WI38 (cell line): ENCODE results near the gene EPM2AIP1.
"Not testable (repeated sequence)": the region's sequence is repeated elsewhere in the genome, so short reads cannot be mapped to it uniquely, and the experiment has no call there.

Experiments
- H3K4me3 ChIP-seq: 2 replicates; pipeline ENCODE4 v1.5.1; 2011; ENCODE audit warnings: low read depth, mild to moderate bottlenecking, control low read depth, low read length
- CTCF ChIP-seq: IDR thresholded peaks from 2 replicates; pipeline ENCODE4 v1.5.1; 2012; ENCODE audit warnings: low read depth, mild to moderate bottlenecking, control low read depth, low read length

The EPM2AIP1 gene

DNA sequence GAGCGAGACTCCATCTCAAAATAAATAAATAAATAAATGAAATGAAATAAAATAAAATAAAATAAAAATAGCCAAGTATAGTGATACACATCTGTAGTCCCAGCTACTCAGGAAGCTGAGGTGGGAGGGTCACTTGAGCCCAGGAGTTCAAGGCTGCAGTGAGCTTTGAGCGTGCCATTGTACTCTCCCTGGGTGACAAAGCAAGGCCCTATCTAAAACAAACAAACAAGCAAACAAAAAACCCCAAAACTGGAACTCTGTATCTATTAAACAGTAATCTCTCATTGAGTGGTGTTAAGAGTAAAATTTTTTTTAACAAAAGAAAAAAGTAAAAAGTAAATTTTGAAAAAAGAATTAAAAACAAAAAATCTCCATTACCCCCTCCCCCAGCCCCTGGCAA is 20.8 kb downstream of the EPM2AIP1 start:
- no peak overlapping the region for H3K4me3 ChIP-seq
- no peak for TF ChIP-seq CTCF

- no peak overlapping the region for H3K4me3 ChIP-seq
- TF ChIP-seq CTCF = no peak
Observed at GRCh38 chr3:36969540-36970432, 23.1 kb downstream of the EPM2AIP1 start.

GRCh38 chr3:36969085-36969484 is 23.8 kb downstream of the EPM2AIP1 start:
- TF ChIP-seq CTCF = no peak
- H3K4me3 ChIP-seq = no peak overlapping the region

- H3K4me3 ChIP-seq = no peak overlapping the region
- no peak for TF ChIP-seq CTCF
Observed at GRCh38 chr3:36965440-36965839, 27.5 kb downstream of the EPM2AIP1 start.

DNA sequence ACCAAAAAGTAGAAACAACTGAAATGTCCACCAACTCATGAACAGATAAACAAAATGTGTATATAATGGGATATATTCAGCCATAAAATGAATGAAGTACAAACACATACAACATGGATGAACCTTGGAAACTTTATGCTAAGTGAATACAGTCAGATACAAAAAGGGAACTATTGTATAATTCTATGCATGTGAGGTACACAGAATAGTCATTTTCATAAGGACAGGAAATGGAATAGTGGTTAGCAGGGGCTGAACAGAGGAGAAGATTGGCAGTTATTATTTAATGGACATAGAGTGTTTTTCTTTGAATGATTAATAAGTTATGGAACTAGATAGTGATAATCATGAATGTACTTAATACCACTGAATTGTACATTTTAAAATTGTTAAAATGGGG is 28.1 kb downstream of the EPM2AIP1 start:
- no peak for TF ChIP-seq CTCF
- no peak overlapping the region for H3K4me3 ChIP-seq

DNA sequence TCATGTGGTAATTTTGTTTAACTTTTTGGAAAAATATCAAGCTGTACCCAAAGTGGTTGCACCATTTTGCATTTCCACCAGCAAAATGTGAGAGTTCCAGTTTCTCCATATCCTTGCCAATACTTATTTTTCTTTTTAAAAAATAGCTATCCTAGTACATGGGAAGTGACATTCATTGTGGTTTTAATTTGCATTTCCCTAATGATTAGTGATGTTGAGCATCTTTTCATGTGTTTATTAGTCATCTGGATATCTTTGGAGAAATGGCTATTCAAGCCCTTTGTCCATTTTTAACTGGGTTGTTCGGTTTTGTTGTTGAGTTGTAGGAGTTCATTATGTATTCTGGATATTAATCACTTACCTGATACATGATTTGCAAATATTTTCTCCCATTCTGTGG is 28.6 kb downstream of the EPM2AIP1 start:
- TF ChIP-seq CTCF = no peak
- no peak overlapping the region for H3K4me3 ChIP-seq

DNA sequence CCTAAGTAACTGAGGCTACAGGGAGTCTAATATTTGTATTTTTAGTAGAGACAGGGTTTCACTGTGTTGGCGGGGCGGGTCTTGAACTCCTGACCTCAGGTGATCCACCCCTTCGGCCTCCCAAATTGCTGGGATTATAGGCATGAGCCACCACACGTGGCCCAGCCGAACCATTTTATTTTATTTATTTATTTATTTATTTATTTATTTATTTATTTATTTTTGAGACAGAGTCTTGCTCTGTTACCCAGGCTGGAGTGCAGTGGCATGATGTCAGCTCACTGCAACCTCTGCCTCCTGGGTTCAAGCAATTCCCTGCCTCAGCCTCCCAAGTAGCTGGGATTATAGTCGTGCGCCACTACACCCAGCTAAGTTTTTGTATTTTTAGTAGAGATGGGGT is 29.9 kb downstream of the EPM2AIP1 start:
- not testable (repeated sequence) for H3K4me3 ChIP-seq

DNA sequence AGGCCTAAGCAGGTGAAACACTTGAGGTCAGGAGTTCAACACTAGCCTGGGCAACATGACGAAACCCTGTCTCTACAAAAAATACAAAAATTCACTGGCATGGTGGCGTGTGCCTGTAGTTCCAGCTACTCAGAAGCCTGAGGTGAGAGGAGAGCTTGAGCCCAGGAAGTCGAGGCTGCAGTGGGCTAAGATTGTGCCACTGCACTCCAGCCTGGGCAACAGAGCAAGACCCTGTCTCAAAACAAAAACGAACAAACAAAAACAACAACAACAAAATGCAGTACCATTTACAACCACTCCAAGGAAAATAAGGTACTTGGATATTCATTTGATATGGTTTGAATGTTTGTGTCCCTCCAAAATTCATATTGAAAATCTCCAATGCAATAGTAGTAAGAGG is 32.4 kb downstream of the EPM2AIP1 start:
- no peak for TF ChIP-seq CTCF
- no peak overlapping the region for H3K4me3 ChIP-seq
